Mesenchymal stem cell (in vitro differentiated cells and primary cell): ENCODE measurements around the gene PDE1A.

ENCODE experiments used
- DNase-seq: peaks from one replicate; pipeline ENCODE4 v3.0.0-alpha.2; 2013
- H2AFZ ChIP-seq: one replicate; pipeline ENCODE4 v1.6.1; 2013; ENCODE audit warnings: low read depth, mild to moderate bottlenecking, control low read depth, inconsistent platforms, low read length, moderate library complexity
- H2AK5ac ChIP-seq: 2 replicates; pipeline ENCODE4 v1.6.1; 2013; ENCODE audit warnings: low read length, moderate library complexity, mild to moderate bottlenecking, inconsistent platforms; ENCODE audit not compliant: severe bottlenecking
- H2BK120ac ChIP-seq: one replicate; pipeline ENCODE4 v1.6.1; 2013; ENCODE audit warnings: low read depth, mild to moderate bottlenecking, inconsistent platforms, low read length, moderate library complexity
- H2BK12ac ChIP-seq, 2 experiments: one replicate each; pipeline ENCODE4 v1.6.1; 2013; ENCODE audit warnings: inconsistent platforms in 2 of 2, low read length in 2 of 2, mild to moderate bottlenecking in 2 of 2, moderate library complexity in 2 of 2, control low read depth in 1 of 2
- H2BK15ac ChIP-seq: one replicate; pipeline ENCODE4 v1.6.1; 2013; ENCODE audit warnings: mild to moderate bottlenecking, low read depth, inconsistent platforms; ENCODE audit not compliant: poor library complexity, severe bottlenecking
- H2BK5ac ChIP-seq: 2 replicates; pipeline ENCODE4 v1.6.1; 2013; ENCODE audit warnings: low read depth, mild to moderate bottlenecking, low read length, control low read depth, inconsistent platforms; ENCODE audit not compliant: poor library complexity, severe bottlenecking
- H3K14ac ChIP-seq, 2 experiments: one replicate each; pipeline ENCODE4 v1.6.1; 2013; ENCODE audit warnings: inconsistent platforms in 2 of 2, low read length in 2 of 2, control low read depth in 1 of 2, mild to moderate bottlenecking in 1 of 2, moderate library complexity in 1 of 2
- H3K18ac ChIP-seq, 2 experiments: one replicate each; pipeline ENCODE4 v1.6.1; 2013; ENCODE audit warnings: inconsistent platforms in 2 of 2, low read length in 2 of 2, control low read depth in 1 of 2, low read depth in 1 of 2, mild to moderate bottlenecking in 1 of 2
- H3K23ac ChIP-seq, 2 experiments: one replicate each; pipeline ENCODE4 v1.6.1; 2013; ENCODE audit warnings: inconsistent platforms in 2 of 2, low read length in 2 of 2, mild to moderate bottlenecking in 2 of 2, moderate library complexity in 2 of 2, control low read depth in 1 of 2
- H3K27ac ChIP-seq: 2 replicates; pipeline ENCODE4 v1.5.1; 2013; ENCODE audit warnings: mild to moderate bottlenecking, moderate library complexity, low read length, control low read depth, inconsistent platforms; ENCODE audit not compliant: poor library complexity, severe bottlenecking
- H3K27me3 ChIP-seq, 2 experiments: 2 replicates each; pipeline versions ENCODE4 v1.6.1 to v1.7.0; 2013; ENCODE audit warnings: low read length in 2 of 2, mild to moderate bottlenecking in 2 of 2, moderate library complexity in 2 of 2, control low read depth in 1 of 2, inconsistent platforms in 1 of 2; ENCODE audit not compliant: control insufficient read depth in 1 of 2, insufficient read depth in 1 of 2
- H3K36me3 ChIP-seq, 2 experiments: 2 replicates each; pipeline versions ENCODE4 v1.6.1 to v1.7.0; 2013; ENCODE audit warnings: low read length in 2 of 2, control low read depth in 1 of 2, inconsistent platforms in 1 of 2, low read depth in 1 of 2, mild to moderate bottlenecking in 1 of 2; ENCODE audit not compliant: insufficient read depth in 2 of 2, control insufficient read depth in 1 of 2
- H3K4ac ChIP-seq, 2 experiments: one replicate each; pipeline ENCODE4 v1.6.1; 2013; ENCODE audit warnings: inconsistent platforms in 2 of 2, low read length in 2 of 2, mild to moderate bottlenecking in 2 of 2, moderate library complexity in 2 of 2, control low read depth in 1 of 2, low read depth in 1 of 2
- H3K4me1 ChIP-seq: 2 replicates; pipeline ENCODE4 v1.6.1; 2013; ENCODE audit warnings: low read depth, low read length, control low read depth; ENCODE audit not compliant: control insufficient read depth, insufficient read depth
- H3K4me2 ChIP-seq: 2 replicates; pipeline ENCODE4 v1.6.1; 2013; ENCODE audit warnings: low read length, mild to moderate bottlenecking, inconsistent platforms; ENCODE audit not compliant: poor library complexity, severe bottlenecking
- H3K4me3 ChIP-seq, 2 experiments: 2 replicates each; pipeline versions ENCODE4 v1.5.1 to v1.7.0; 2013; ENCODE audit warnings: low read length in 2 of 2, mild to moderate bottlenecking in 2 of 2, control low read depth in 1 of 2, low read depth in 1 of 2; ENCODE audit not compliant: insufficient read depth in 1 of 2
- H3K79me1 ChIP-seq: replicated peaks from 2 replicates; pipeline ENCODE4 v1.6.1; 2013; ENCODE audit warnings: mild to moderate bottlenecking, control low read depth, low read length, inconsistent platforms; ENCODE audit not compliant: poor library complexity, severe bottlenecking
- H3K9ac ChIP-seq: 2 replicates; pipeline ENCODE4 v1.7.0; 2013; ENCODE audit warnings: mild to moderate bottlenecking, low read length, moderate library complexity
- H3K9me3 ChIP-seq: 2 replicates; pipeline ENCODE4 v1.7.0; 2013; ENCODE audit warnings: mild to moderate bottlenecking, low read length; ENCODE audit not compliant: control insufficient read depth
- H4K8ac ChIP-seq: one replicate; pipeline ENCODE4 v1.6.1; 2013; ENCODE audit warnings: inconsistent platforms, mild to moderate bottlenecking, low read length, moderate library complexity
- H4K91ac ChIP-seq: one replicate; pipeline ENCODE4 v1.6.1; 2013; ENCODE audit warnings: mild to moderate bottlenecking, low read length, inconsistent platforms
- WGBS: methylation state at CpG from one replicate; pipeline ENCODE4 v1.1.7; 2013; ENCODE audit warnings: mixed read lengths; 5-methylcytosine and 5-hydroxymethylcytosine counted together

The PDE1A gene

GRCh38 chr2:182186132-182186735, 240.6 kb downstream of the PDE1A start:
- peaks cover 13% of the 10 kb centered on the region for H3K9me3 ChIP-seq
- 33% methylated on average over 4 of the region's 4 CpGs for WGBS

GRCh38 chr2:182182436-182182835, 244.4 kb downstream of the PDE1A start:
- peaks cover 13% of the 10 kb centered on the region for H3K9me3 ChIP-seq
- no peak overlapping the region for H2BK15ac ChIP-seq
- no peak overlapping the region for H3K14ac ChIP-seq
- no peak overlapping the region for H2AFZ ChIP-seq
- H2BK12ac ChIP-seq, result no peak overlapping the region
- H3K18ac ChIP-seq, result no peak overlapping the region
- H3K9ac ChIP-seq, result no peak overlapping the region
- H3K4ac ChIP-seq, result no peak overlapping the region
- H3K27me3 ChIP-seq, result no peaks in the 10 kb centered on the region
- no peak overlapping the region for H2BK120ac ChIP-seq
- no peak overlapping the region for H3K4me2 ChIP-seq
- no peak overlapping the region for H2AK5ac ChIP-seq
- no peak overlapping the region for H3K4me3 ChIP-seq
- no peaks in the 10 kb centered on the region for H3K79me1 ChIP-seq
- H4K8ac ChIP-seq, result no peak overlapping the region
- H3K27ac ChIP-seq, result peak overlapping the region; percentile 46
- peaks cover 5% of the 10 kb centered on the region for H3K4me1 ChIP-seq
- no peak overlapping the region for H3K23ac ChIP-seq
- no peak for DNase-seq
- H2BK5ac ChIP-seq, result no peak overlapping the region
- WGBS, result 81% methylated on average over 2 of the region's 2 CpGs
- no peak overlapping the region for H4K91ac ChIP-seq
- H3K36me3 ChIP-seq, result peaks cover 0 to 38% of the 10 kb centered on the region in 2 experiments

More at GRCh38 chr2:182186132-182186735, 240.6 kb downstream of the PDE1A start:
- no peak overlapping the region for H2BK120ac ChIP-seq
- no peak overlapping the region for H3K4me2 ChIP-seq
- no peak overlapping the region for H3K14ac ChIP-seq
- peaks cover 0 to 27% of the 10 kb centered on the region in 2 experiments for H3K36me3 ChIP-seq
- no peak overlapping the region for H2AFZ ChIP-seq
- DNase-seq, result peak; percentile 60
- no peak overlapping the region for H3K4ac ChIP-seq
- no peak overlapping the region for H3K4me3 ChIP-seq
- peaks cover 4% of the 10 kb centered on the region for H3K4me1 ChIP-seq
- H2BK12ac ChIP-seq, result no peak overlapping the region
- no peak overlapping the region for H2AK5ac ChIP-seq
- no peak overlapping the region for H3K18ac ChIP-seq
- no peak overlapping the region for H3K23ac ChIP-seq
- H3K27me3 ChIP-seq, result no peaks in the 10 kb centered on the region
- no peak overlapping the region for H4K8ac ChIP-seq
- peak overlapping the region; percentile 44 for H3K9ac ChIP-seq
- H3K27ac ChIP-seq, result no peak overlapping the region
- no peak overlapping the region for H2BK5ac ChIP-seq
- no peak overlapping the region for H4K91ac ChIP-seq
- no peak overlapping the region for H2BK15ac ChIP-seq
- no peaks in the 10 kb centered on the region for H3K79me1 ChIP-seq

- no peak overlapping the region for H2BK120ac ChIP-seq
- H3K4me3 ChIP-seq, result no peak overlapping the region
- no peak overlapping the region for H3K4me2 ChIP-seq
- no peak overlapping the region for H2AFZ ChIP-seq
- no peak overlapping the region for H4K8ac ChIP-seq
- H3K23ac ChIP-seq, result no peak overlapping the region
- H3K36me3 ChIP-seq, result peaks cover 0 to 38% of the 10 kb centered on the region in 2 experiments
- H3K4me1 ChIP-seq, result peaks cover 5% of the 10 kb centered on the region
- H2AK5ac ChIP-seq, result no peak overlapping the region
- no peak overlapping the region for H4K91ac ChIP-seq
- peaks cover 13% of the 10 kb centered on the region for H3K9me3 ChIP-seq
- H2BK15ac ChIP-seq, result no peak overlapping the region
- no peak overlapping the region for H2BK5ac ChIP-seq
- H3K27ac ChIP-seq, result no peak overlapping the region
- H3K79me1 ChIP-seq, result no peaks in the 10 kb centered on the region
- no peak overlapping the region for H3K4ac ChIP-seq
- H3K9ac ChIP-seq, result no peak overlapping the region
- no peak overlapping the region for H3K14ac ChIP-seq
- no peak for DNase-seq
- WGBS, result 95% methylated on average over 3 of the region's 3 CpGs
- no peak overlapping the region for H2BK12ac ChIP-seq
- H3K18ac ChIP-seq, result no peak overlapping the region
- no peaks in the 10 kb centered on the region for H3K27me3 ChIP-seq
Measured at GRCh38 chr2:182181381-182181780, 245.5 kb downstream of the PDE1A start.

GRCh38 chr2:182179176-182179575, 247.7 kb downstream of the PDE1A start:
- DNase-seq, result no peak
- no peak overlapping the region for H4K8ac ChIP-seq
- no peak overlapping the region for H2BK120ac ChIP-seq
- no peak overlapping the region for H2AFZ ChIP-seq
- peaks cover 5% of the 10 kb centered on the region for H3K4me1 ChIP-seq
- H3K14ac ChIP-seq, result no peak overlapping the region
- no peaks in the 10 kb centered on the region for H3K27me3 ChIP-seq
- peaks cover 0 to 21% of the 10 kb centered on the region in 2 experiments for H3K36me3 ChIP-seq
- no peak overlapping the region for H3K9ac ChIP-seq
- H3K4ac ChIP-seq, result no peak overlapping the region
- no peak overlapping the region for H2AK5ac ChIP-seq
- no peak overlapping the region for H2BK12ac ChIP-seq
- no peak overlapping the region for H3K4me2 ChIP-seq
- no peak overlapping the region for H3K27ac ChIP-seq
- H3K4me3 ChIP-seq, result no peak overlapping the region
- no peak overlapping the region for H2BK15ac ChIP-seq
- no peak overlapping the region for H3K18ac ChIP-seq
- no peak overlapping the region for H3K23ac ChIP-seq
- no peak overlapping the region for H4K91ac ChIP-seq
- peaks cover 11% of the 10 kb centered on the region for H3K9me3 ChIP-seq
- no peaks in the 10 kb centered on the region for H3K79me1 ChIP-seq
- H2BK5ac ChIP-seq, result no peak overlapping the region
